NT2/D1 (cell line): Measurements from ENCODE around the gene RSPO3.

ENCODE experiments used
- SUZ12 ChIP-seq: IDR thresholded peaks from 2 replicates; pipeline ENCODE4 v1.6.1; 2011; ENCODE audit not compliant: insufficient read length, insufficient read depth; ENCODE audit errors: extremely low read depth
- YY1 ChIP-seq: IDR thresholded peaks from 2 replicates; pipeline ENCODE4 v1.6.1; 2011; ENCODE audit not compliant: insufficient read length, insufficient read depth
- ZNF274 ChIP-seq: IDR thresholded peaks from 2 replicates; pipeline ENCODE4 v1.6.1; 2011; ENCODE audit warnings: mild to moderate bottlenecking, low read depth, low read length

GRCh38 chr6:127110712-127111111 lies 7.8 kb upstream of the RSPO3 start:
- TF ChIP-seq YY1: no peak
- TF ChIP-seq ZNF274: no peak
- no peak for TF ChIP-seq SUZ12
